Psoas muscle (tissue), 8 donors: Measurements from ENCODE around the gene AREL1. TPM values are rescaled to one million over a fixed set of nuclear protein-coding genes. Genes with fewer than 3 reads are reported as not detected.

Source experiments
- ATAC-seq, 4 donors: fragments of 200-7000 bp; cut with Tn5 transposase; one replicate each; pipeline ENCODE4 v1.9.1; 2020; ENCODE audit warnings: moderate library complexity in 3 of 4, mild to moderate bottlenecking in 2 of 4
- DNase-seq, 2 donors: peaks; one replicate each; pipeline ENCODE4 v3.0.0-alpha.2; 2020
- H3K27ac ChIP-seq: fragments of 200-600 bp; one replicate; pipeline ENCODE4 v1.8.0; 2022
- H3K27me3 ChIP-seq, 3 donors: fragments of 200-600 bp in 1 of 3; one replicate each; pipeline versions ENCODE4 v1.6.1 to v1.8.0; 2013 to 2022; ENCODE audit warnings: low read length in 2 of 3, mild to moderate bottlenecking in 2 of 3, moderate library complexity in 1 of 3; ENCODE audit not compliant: insufficient read depth in 3 of 3
- H3K36me3 ChIP-seq, 2 donors: fragments of 200-600 bp in 1 of 2; one replicate each; pipeline versions ENCODE4 v1.6.1 to v1.8.0; 2013 to 2022; ENCODE audit warnings: low read depth in 1 of 2, mild to moderate bottlenecking in 1 of 2, moderate library complexity in 1 of 2; ENCODE audit not compliant: insufficient read depth in 1 of 2
- H3K4me1 ChIP-seq: fragments of 200-600 bp; one replicate; pipeline ENCODE4 v1.8.0; 2022
- H3K4me3 ChIP-seq: fragments of 200-600 bp; one replicate; pipeline ENCODE4 v1.8.0; 2022; ENCODE audit warnings: mild to moderate bottlenecking
- H3K9me3 ChIP-seq: fragments of 200-600 bp; one replicate; pipeline ENCODE4 v1.8.0; 2022
- WGBS, 3 donors: extraction: QIAGEN DNeasy Blood & Tissue Kit; methylation state at CpG; one replicate each; pipeline versions ENCODE4 v1.1.6 to v1.1.7; 2013; 5-methylcytosine and 5-hydroxymethylcytosine counted together
- intact Hi-C, 2 donors: fragments of 100-400 bp; cut with DNase I; formaldehyde crosslinking; loops; one replicate each; pipeline versions ENCODE4 v1.11.0 to v1.14.2; 2022
- polyA plus RNA-seq, 3 donors: library from polyadenylated mRNA; stranded (reverse); fragments of 200-250 nt; gene quantifications; one replicate each; pipeline ENCODE4 v1.2.3, GENCODE V29; 2013
- total RNA-seq, 4 donors: library from RNA; stranded (reverse); fragmentation: NEBNext Ultra II Directional in 2 of 4; extraction: Animal tissue kit (Norgen Biotek cat#: 25700) in 2 of 4; gene quantifications; one replicate each; pipeline versions ENCODE4 v1.2.1 to v1.2.4, GENCODE V29; 2021 to 2023
- TF ChIP-seq, protein P1 (sequence below): fragments of 200-600 bp; IDR thresholded peaks from one replicate; pipeline ENCODE4 v1.8.0; 2022; ENCODE audit warnings: antibody characterized with exemption
- donor health status: healthy with polysubstance abuse.
- donor health status: DM: no; HTN: no; CAD: no; lungs with moderate emphysema.
- donor health status: Bipolar disorder and iron deficiency.
- donor health status: healthy.
- donor health status: DM: yes; HTN: yes; CAD: no.
- donor health status: DM: no; HTN: no; CAD: no.
- donor health status: DM: no; HTN: no; CAD: no.
- donor health status: DM: yes; HTN: yes; CAD: no.

Gene AREL1
- total and polyA plus RNA-seq, 7 donors: 8.5 to 24.6 (median 15.4) TPM

GRCh38 chr14:74647061-74647677 is 65.7 kb downstream of the AREL1 start:
- intact Hi-C loops: no loop called here
- Histone ChIP-seq H3K9me3 (no peaks in the 10 kb centered on the region), H3K36me3 (no peaks in the 10 kb centered on the region), H3K27ac (no peak overlapping the region), H3K4me3 (no peak overlapping the region), H3K4me1 (peaks cover 4% of the 10 kb centered on the region), H3K27me3 (no peaks in the 10 kb centered on the region)
- ATAC-seq: no peak
- no peak for DNase-seq
- TF ChIP-seq, protein P1, sequence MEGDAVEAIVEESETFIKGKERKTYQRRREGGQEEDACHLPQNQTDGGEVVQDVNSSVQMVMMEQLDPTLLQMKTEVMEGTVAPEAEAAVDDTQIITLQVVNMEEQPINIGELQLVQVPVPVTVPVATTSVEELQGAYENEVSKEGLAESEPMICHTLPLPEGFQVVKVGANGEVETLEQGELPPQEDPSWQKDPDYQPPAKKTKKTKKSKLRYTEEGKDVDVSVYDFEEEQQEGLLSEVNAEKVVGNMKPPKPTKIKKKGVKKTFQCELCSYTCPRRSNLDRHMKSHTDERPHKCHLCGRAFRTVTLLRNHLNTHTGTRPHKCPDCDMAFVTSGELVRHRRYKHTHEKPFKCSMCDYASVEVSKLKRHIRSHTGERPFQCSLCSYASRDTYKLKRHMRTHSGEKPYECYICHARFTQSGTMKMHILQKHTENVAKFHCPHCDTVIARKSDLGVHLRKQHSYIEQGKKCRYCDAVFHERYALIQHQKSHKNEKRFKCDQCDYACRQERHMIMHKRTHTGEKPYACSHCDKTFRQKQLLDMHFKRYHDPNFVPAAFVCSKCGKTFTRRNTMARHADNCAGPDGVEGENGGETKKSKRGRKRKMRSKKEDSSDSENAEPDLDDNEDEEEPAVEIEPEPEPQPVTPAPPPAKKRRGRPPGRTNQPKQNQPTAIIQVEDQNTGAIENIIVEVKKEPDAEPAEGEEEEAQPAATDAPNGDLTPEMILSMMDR: no peak
- WGBS, 3 donors: 82 to 87% (median 83%) methylated on average over 11 of the region's 11 CpGs

DNA sequence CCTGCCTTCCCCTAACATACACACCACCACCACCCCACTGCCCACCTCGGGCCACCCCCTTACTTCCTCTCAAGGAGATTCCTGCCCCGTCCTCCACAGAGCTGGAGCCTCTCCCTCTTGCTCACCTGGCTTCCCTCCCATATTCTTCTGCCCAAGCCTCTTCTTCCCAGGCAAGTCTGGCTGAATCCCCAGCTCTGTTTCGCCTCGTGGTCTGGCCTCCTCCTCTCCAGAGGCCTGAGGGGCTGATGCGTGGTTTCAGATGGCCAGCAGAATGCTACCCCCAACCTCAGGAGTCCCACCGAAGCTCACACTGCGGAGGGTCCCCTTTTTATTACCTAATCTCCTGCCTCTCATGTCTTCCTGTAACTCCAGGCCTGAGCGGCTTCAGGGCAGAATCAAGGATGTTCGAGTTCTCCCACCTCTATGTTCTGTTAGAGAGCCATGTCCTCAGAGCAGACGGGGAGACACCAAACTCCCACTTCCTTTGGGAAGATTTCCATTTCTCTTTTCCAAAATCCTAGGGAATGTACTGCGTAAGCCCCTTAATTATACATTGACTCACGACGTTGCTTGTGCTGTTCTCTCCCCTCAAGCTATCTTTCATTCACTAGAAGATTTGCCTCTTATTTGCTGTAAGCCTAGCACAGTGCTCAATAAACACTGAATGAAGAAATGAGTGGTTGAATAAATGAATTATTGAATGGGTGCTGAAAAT is 67.0 kb downstream of the AREL1 start:
- WGBS, 3 donors: 72 to 76% (median 76%) methylated on average over 13 of the region's 13 CpGs
- intact Hi-C loops: no loop called here
- H3K9me3 ChIP-seq: no peaks in the 10 kb centered on the region
- H3K27ac ChIP-seq: no peak overlapping the region
- no peak overlapping the region for H3K4me3 ChIP-seq
- no peaks in the 10 kb centered on the region for H3K27me3 ChIP-seq
- H3K36me3 ChIP-seq: no peaks in the 10 kb centered on the region
- peaks cover 11% of the 10 kb centered on the region for H3K4me1 ChIP-seq
- ATAC-seq (no peak), DNase-seq (no peak)
- TF ChIP-seq, protein P1: no peak

- Histone ChIP-seq H3K4me3 (no peak overlapping the region), H3K4me1 (peaks cover 11% of the 10 kb centered on the region), H3K27me3 (no peaks in the 10 kb centered on the region), H3K9me3 (no peaks in the 10 kb centered on the region), H3K27ac (no peak overlapping the region), H3K36me3 (no peaks in the 10 kb centered on the region)
- DNase-seq (no peak), ATAC-seq (no peak)
- 71 to 80% (median 77%) methylated on average over 5 of the region's 5 CpGs for WGBS, 3 donors
- intact Hi-C loops: no loop called here
- TF ChIP-seq, protein P1: no peak
Measured at GRCh38 chr14:74645244-74645643, 67.6 kb downstream of the AREL1 start.

DNA sequence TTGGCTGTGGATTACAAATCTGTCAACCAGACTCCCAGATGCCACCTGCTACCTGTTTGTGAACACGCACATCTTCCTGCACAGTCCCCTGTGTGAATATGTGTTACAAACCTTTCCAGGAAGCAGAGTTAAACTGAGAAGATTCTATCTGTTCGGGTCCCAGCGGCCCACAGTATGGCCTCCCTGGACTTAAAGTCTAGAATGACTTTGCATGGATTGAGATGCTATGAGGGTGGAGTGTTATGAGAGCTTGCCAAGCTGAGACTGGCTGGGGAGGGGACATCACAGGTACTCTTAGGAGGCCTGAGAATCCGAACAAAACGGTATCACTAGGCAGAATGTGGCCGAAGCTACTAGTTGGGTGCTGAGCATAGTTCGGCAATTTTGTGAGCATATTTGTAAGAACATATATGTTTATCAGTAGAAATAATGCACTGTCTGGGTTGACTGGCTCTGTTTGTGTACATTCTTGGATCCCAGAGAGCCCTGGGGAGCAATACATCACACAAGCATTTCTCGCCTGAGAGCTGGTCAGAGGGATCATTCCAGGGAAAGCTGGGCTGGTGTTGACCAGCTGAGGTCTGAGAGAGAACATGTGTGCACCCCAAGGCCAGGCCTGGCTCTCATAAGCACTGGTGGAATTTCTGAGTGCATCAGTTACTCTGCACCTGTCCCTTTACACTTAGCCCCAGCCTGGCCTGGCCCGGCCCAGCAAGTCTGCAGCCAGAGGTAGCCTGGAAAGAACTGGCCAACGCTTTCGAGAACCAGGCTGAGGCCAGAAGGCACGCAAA is 71.1 kb downstream of the AREL1 start:
- Histone ChIP-seq H3K9me3 (no peaks in the 10 kb centered on the region), H3K36me3 (no peaks in the 10 kb centered on the region), H3K4me3 (no peak overlapping the region), H3K27me3 (no peaks in the 10 kb centered on the region), H3K4me1 (peaks cover 11% of the 10 kb centered on the region), H3K27ac (peak overlapping the region; percentile 3)
- intact Hi-C loops: no loop called here
- TF ChIP-seq, protein P1: no peak
- DNase-seq (peak in 1 of 2 donors; percentile 29), ATAC-seq (peak; percentile 57 to 83 (median 67))
- 44 to 47% (median 45%) methylated on average over 12 of the region's 12 CpGs for WGBS, 3 donors
